HG03175 (cell line): ENCODE data around the gene DLGAP4.

Experiments used
- ATAC-seq: cut with Tn5 transposase; IDR thresholded peaks from one replicate; pipeline ENCODE4 v1.9.1; 2021; ENCODE audit warnings: mild to moderate bottlenecking, moderate library complexity; ENCODE audit not compliant: unreplicated experiment

The DLGAP4 gene

GRCh38 chr20:36349384-36350170 lies 43.4 kb downstream of the DLGAP4 start:
- ATAC-seq = no peak

DNA sequence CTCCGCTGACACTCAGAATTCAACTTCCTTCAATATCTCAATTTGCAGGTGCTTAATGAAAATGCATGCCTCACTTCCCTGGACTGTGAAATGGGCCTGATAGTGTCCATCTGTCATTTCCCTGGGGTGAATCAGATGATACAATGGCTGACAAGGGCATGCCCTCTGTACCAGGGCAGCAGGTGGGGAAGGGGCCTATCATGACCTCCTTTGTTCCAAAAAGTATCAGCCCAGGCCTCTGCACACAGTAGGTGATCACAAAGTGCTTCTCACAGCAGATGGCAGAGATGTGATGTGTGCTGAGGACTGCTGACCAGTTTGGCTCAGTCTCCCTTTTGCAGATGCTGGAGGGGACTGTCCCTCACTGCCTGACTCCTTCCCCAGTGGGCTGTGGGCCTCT lies 44.3 kb downstream of the DLGAP4 start:
- no peak for ATAC-seq

- no peak for ATAC-seq
Observed at GRCh38 chr20:36351937-36352336, 45.8 kb downstream of the DLGAP4 start.

DNA sequence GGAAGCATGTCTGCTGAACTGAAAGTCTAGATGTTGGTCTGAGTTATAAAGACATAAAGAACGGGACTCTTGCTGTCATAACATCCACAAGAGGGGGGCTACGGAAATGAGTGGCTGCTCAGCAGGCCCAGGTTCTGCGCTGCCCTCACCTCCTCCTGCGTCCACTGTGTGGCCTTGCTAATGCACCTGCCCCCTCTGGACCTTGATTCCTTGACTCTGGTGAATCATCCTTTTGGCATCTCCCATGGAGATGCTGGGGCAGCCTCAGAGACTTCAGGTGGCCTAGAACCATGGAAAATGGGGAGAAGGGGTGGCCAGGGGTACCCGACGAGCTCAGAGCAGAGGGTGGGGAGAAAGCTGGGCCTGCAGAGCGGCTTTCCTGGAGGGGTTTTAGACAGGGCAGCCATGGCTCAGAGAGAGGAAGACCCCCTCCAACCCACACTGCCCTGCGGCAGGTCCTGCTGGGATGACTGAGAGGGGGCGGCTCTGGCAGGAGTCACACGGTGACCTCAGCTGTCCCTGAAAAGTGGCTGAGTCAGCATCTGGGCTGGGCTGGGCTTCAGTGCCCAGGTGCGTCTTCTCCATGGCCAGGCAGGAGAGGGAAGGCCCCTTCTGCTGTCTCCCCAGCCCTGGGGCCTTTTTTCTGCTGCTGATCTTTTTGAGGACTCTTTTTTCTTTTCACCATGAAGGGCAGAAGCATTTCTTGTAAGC lies 46.9 kb downstream of the DLGAP4 start:
- no peak for ATAC-seq

- ATAC-seq = no peak
Observed at GRCh38 chr20:36353740-36354139, 47.6 kb downstream of the DLGAP4 start.

DNA sequence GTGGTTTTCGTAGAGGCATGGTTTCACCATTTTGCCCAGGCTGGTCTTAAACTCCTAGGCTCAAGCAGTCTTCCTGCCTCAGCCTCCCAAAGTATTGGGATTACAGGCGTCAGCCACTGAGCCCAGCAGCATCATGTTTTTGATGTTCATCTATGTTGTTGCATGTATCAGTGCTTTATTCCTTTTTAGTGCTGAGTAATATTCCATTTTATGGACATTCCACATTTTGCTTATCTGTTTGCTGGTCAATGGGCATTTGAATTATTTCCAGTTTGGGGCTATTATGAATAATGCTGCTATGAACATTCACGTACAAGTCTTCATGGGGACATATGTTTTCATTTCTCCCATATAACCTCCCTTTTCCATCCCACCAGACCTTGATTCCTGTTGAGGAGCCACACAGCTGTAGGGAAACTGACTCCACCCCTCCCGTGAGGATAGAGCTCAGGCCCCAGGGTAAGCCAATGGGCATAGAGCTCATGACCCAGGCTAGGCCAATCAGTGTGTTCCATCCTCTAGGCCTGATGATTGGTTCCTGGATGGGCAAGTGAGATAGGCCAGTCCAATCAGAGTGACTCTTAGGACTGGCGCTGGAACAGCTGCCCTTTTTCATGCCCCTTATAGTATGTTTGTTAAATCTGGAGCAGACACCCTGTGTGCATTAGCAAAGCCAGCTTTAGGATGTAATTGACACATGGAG lies 49.5 kb downstream of the DLGAP4 start:
- ATAC-seq = no peak

GRCh38 chr20:36359668-36360406 lies 53.7 kb downstream of the DLGAP4 start:
- ATAC-seq = no peak

- no peak for ATAC-seq
Observed at GRCh38 chr20:36360429-36360828, 54.3 kb downstream of the DLGAP4 start.

DNA sequence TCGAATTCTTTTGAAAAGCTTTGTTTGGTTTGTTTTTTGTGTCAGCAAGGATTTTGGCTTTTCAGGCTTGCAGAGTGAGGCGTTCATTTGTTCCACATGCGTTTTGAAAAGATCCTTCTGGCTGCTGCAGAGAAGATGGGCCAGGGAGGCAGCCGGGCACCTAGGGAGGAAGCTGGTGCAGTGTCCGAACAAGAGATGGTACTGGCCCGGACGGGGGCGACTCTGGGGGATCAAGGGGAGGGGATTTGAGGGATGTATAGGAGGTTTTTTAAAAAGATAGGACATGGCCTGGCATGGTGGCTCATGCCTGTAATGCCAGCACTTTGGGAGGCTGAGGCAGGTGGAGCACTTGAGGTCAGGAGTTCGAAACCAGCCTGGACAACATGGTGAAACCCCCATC lies 55.3 kb downstream of the DLGAP4 start:
- no peak for ATAC-seq

DNA sequence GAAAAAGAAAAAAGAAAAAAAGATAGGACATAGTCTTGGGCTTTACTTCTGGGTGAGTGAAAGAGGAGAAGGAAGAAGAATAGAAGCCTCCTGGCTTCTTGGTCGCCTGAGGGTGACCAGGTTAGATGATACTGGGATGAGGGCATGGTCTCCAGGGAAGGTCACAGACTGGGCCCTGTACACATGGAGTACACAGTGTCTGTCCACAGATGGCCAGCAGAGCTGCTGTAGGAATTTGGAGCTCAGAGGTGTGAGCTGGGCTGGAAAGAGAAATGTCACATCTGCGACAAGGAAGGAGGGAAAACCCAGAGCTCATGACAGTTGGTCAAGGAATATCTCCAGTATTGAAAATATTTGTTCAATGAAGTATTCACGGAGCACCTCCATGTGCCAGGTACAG lies 56.1 kb downstream of the DLGAP4 start:
- ATAC-seq = no peak

DNA sequence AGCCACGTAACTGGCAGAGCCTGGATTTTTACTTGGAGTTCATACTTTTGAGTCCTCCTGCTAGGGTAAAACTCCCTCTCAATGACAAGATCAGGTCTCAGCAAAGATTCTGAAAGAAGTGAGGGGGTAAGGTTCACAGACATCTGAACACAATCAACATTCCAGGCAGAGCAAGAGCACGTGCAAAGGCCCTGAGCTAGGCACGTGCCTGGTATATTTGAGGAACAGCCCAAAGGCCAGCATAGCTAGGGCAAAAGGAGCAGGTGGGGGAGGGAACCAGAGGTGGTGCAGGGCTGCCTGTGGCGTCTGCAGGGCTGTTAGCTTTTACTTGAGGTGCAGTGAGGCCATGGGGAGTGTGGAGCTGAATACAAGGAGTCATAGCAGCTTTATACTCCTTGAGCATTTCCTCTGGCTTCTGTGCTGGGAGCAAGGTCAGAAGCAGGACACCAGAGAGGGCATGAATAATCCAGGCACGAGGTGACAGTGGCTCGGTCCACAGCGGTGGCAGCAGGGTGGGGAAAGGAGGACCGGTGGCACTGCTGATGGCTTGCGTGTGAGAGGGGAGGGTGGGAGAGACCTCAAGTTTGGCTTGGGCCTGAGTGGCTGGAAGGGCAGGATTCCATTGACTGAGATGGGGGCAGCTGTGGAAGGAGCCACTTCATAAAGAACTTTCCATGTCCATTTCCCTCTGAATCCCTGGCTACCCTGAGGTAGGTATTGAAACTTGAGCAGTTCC lies 57.0 kb downstream of the DLGAP4 start:
- ATAC-seq = no peak

DNA sequence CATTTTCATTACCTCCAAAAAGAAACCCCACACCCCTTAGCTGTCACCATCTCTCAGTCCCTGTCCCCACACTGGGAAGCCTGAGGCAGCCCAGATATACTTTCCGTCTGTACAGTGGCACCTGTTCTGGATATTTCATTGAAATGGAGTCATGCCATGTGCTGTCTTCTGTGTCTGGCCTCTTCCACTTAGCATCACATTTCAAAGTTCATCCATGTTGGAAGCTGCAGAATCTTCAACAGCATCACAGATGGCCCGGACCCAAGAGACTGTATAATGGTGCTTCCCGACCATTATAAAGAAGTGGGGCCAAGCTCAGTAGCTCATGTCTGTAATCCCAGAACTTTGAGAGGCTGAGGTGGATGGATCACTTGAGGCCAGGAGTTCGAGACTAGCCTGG lies 58.4 kb downstream of the DLGAP4 start:
- no peak for ATAC-seq

DNA sequence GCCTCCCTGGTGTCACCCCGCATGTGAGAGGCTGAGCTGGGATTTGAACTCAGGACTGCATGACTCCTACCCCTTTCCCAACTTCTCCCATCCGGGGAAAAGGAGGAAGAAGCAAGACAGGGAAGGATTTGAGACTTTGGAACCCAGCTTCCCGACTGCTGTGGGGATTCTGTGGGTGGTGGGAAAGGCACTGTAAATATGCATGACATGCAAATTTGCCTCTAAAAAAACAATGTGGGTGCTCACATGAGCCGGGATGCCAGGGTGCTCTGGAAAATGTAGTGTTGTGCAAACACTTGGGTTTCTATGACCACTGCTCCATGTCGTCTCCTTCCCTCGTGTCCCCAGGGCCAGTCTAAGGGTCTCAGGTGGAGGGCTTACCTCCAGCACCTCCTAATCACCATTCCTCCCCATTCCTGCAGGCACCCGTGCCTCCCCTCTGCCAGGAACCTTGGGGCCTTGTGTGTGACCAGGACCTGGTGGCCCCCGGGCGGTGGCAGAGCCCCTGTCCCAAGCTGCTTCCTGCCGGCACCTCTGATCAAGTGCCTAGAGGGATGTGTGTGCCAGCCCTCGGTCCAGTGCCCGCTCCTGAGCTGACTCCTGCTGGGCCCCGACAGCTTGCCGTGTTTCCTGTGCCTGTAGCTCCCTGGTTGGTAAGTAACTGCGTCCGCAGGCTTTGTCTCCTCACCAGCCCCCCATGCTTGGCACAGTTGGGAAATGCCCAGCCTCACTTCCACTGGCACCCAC lies 60.7 kb downstream of the DLGAP4 start:
- no peak for ATAC-seq

- ATAC-seq = no peak
Observed at GRCh38 chr20:36367370-36367745, 61.2 kb downstream of the DLGAP4 start.

DNA sequence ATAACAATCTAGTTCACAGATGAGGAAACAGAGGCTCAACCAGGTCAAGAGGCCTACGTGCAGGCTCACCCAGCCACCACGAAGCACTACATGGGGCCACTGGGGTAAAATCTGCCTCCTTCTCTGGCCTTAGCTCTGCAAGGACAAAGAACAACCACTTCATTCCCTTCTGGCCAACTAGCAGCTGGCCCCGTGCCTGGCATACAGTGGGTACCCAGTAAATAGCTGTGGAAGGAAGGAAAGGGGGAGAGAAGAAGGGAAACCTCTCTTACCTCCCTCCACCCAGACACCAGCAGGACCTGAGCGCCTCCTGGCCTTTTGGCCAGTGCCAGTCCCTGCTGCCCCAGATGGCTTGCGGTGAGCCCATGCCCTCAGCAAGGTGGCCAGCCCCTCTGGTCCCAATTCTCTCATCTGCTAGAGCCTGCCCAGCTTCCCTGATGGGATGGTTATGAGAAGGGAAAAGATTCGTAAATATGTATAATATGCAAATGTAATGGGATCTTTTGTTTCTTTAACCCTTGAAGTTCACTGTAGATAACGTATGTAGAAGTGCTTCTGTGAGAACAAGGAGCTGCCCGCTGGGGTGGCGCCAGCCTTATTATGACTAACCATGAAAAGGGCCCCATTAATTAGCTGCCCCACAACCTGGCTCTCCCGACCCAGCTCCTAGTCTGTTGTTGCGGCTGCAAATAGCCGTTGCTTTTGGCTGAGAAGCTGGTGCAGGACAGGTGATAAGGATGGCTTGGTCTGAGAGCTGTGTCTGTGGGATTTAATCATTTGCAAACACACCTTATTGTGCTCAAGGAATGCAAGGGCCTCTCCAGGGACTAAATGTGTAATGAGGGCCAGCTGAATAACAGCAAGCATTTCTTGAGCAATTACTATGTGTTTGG lies 62.0 kb downstream of the DLGAP4 start:
- no peak for ATAC-seq

DNA sequence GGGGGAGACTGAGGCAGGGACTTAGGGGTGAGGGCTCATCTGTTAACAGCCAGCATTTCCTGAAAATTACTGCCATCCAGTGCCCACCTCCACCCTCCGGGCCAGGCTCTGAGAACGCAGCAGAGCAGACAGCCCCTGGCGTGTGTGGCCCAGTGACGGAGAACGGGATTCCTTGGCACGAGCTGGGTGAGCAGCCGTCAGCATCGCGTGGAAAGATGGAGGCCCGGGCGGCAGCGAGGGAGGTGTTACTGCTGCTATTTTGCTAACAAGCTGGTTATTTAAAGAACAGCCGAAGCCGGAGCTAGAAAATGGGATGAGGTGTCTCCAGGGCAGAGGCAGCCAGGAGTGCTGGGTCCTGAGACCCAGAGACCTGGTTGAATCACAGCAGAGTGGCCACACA lies 62.7 kb downstream of the DLGAP4 start:
- no peak for ATAC-seq

DNA sequence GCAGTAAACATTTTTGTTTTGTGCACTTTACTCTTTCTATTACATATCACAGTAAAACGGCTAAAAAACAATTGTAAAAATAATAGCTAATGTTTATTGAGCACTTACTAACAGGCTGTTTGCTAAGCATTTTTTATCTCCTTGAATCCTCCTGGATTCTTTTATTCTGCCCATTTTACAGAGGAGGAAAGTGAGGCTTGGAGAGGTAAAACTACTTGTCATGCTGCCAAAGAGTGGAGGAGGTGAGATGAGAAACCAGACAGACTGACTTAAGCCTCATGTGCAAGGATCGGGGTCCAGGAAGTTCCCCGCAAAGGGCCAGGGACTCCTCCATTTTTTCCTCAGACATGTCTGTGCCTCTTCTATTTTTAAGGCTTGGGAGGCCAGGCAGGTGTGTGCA lies 63.6 kb downstream of the DLGAP4 start:
- ATAC-seq = no peak

DNA sequence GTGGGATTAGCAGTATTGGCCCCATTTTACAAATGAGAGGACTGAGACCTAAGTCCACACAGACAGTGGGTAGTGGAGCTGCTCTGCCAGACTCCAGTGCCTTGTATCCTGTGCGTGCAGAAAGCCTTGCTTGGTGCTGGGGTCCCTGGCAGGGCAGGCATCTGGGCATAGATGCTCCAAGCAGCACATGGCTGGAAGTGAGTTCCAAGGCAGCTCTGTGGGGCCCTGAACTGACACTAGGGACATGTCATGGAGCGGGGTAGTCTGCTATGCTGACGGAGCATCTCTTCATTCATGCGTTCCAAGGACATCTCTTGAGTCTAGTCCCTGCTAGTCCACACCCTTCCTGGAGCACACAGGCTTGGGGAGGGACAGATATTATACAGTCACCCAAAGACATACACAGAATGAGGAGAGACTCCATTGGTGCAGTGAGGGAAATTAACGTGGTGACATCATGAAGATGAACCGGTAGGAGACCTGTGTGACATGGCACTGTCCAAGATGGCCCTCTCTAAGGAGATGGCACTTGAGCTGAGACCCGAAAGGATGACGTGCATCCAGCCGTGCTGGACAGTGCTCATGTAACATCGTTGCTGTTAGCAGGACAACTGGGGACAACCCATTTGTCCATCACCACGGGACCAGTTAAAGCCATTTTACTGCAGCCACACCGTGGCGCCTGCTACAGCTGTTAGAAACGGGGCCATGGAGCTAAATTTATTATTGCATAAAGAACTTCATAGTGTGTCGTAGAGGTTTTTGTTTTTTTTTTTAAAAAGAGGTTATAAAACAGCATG lies 65.1 kb downstream of the DLGAP4 start:
- ATAC-seq = no peak
